Duodenal mucosa (tissue), 2 donors: Measurements from ENCODE around the gene EIF5A2.

ENCODE experiments used
- H3K27ac ChIP-seq: one replicate; pipeline ENCODE4 v1.7.0; 2013; ENCODE audit warnings: low read depth, low read length
- H3K27me3 ChIP-seq, 2 donors: one replicate each; pipeline ENCODE4 v1.7.0; 2013; ENCODE audit warnings: low read length in 2 of 2, control low read depth in 1 of 2; ENCODE audit not compliant: insufficient read depth in 2 of 2, control insufficient read depth in 1 of 2
- H3K36me3 ChIP-seq, 2 donors: one replicate each; pipeline ENCODE4 v1.7.0; 2013; ENCODE audit warnings: low read length in 2 of 2, control low read depth in 1 of 2; ENCODE audit not compliant: insufficient read depth in 2 of 2, control insufficient read depth in 1 of 2
- H3K4me1 ChIP-seq, 2 donors: one replicate each; pipeline ENCODE4 v1.7.0; 2013; ENCODE audit warnings: low read length in 2 of 2, control low read depth in 1 of 2; ENCODE audit not compliant: insufficient read depth in 2 of 2, control insufficient read depth in 1 of 2
- H3K4me3 ChIP-seq, 2 donors: one replicate each; pipeline ENCODE4 v1.7.0; 2013; ENCODE audit warnings: low read length in 2 of 2, low read depth in 1 of 2
- H3K9ac ChIP-seq, 2 donors: one replicate each; pipeline ENCODE4 v1.7.0; 2013; ENCODE audit warnings: low read length in 2 of 2, low read depth in 1 of 2
- H3K9me3 ChIP-seq, 2 donors: one replicate each; pipeline ENCODE4 v1.7.0; 2013; ENCODE audit warnings: low read length in 2 of 2, control low read depth in 1 of 2; ENCODE audit not compliant: control insufficient read depth in 1 of 2

Gene EIF5A2

DNA sequence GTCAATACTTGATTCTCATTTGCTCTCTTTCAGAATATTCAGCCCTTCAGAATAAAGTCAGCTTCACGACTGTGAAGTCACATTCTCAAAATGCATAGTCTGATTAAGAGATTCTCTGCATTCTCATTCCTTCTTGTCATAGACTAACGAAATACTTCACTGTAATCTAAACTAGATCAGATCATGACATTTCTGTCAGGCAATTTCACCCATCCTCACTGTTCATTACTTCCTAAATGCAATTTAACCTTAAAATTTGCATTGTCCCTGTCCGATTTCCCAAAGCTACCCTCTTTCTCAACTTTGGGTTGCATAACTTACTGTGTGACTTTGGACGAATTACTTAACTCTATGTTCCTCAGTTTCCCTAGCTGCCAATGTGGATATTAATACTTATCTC, 44.6 kb downstream of the EIF5A2 start:
- no peak overlapping the region for H3K4me3 ChIP-seq
- H3K27me3 ChIP-seq, result no peaks in the 10 kb centered on the region
- H3K27ac ChIP-seq, result no peak overlapping the region
- H3K9ac ChIP-seq, result no peak overlapping the region
- no peaks in the 10 kb centered on the region for H3K9me3 ChIP-seq
- H3K36me3 ChIP-seq, result peaks cover 25 to 26% of the 10 kb centered on the region in 2 donors
- H3K4me1 ChIP-seq, result peaks cover 10 to 19% of the 10 kb centered on the region in 2 donors

DNA sequence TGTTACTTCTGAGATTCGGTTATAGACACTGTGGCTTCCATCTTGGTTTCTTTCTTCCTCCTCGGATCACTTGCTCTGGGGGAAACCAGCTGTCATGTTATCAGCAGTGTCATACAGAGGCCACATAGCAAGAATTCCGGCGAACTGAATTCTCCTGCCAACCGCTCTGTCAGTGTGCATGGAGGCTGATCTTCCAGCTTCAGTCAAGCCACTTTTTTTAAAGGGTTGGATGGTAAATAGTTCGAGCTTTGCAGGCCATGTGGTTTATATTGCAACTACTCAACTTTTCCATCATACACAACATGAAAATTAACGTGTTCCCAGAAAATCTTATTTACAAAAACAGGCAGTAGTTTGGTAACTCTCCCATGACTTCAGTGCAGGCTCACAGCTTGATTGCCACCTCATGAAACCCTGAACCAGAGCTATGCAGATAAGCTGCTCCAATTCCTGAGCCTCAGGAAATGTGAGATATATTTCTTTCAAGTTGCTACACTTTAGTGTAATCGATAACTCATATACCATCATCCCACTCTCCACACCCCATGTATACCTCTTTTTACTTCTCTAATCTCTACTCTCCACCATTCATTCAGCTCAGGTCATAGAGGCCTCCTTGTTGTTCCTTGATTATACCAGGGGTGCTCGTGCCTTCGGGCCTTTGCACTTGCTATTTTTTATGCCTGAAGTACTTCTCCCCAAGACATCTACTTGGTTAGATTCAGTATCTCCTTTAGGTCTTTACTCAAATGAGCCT, 45.6 kb downstream of the EIF5A2 start:
- H3K27me3 ChIP-seq, result no peaks in the 10 kb centered on the region
- no peak overlapping the region for H3K27ac ChIP-seq
- no peak overlapping the region for H3K4me3 ChIP-seq

DNA sequence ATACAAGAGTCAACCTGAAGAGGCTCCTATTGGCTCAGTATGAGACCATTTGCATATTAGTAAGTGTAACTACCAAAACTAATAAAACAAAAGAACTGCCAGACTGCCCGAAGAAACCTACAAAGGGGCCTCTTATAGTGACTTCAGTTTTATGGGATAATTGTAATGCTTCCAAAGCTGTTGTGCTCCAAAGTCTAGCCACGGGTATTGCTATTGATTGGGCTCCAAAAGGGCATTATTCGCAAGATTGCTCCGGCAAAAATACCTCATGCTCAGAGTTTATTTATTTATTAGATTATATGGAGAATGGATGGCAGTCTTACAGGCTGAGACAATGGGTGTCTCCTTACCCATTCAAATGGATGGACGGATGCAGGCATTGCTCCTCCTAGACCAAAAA, 49.8 kb downstream of the EIF5A2 start:
- Histone ChIP-seq H3K4me3 (no peak overlapping the region), H3K27me3 (no peaks in the 10 kb centered on the region), H3K4me1 (peaks cover 7% of the 10 kb centered on the region in 2 donors), H3K27ac (no peak overlapping the region), H3K9me3 (no peaks in the 10 kb centered on the region), H3K36me3 (no peaks in the 10 kb centered on the region), H3K9ac (no peak overlapping the region)

More for the DNA sequence above, 45.6 kb downstream of the EIF5A2 start:
- H3K9me3 ChIP-seq, result no peaks in the 10 kb centered on the region
- H3K4me1 ChIP-seq, result peaks cover 13 to 15% of the 10 kb centered on the region in 2 donors
- H3K9ac ChIP-seq, result no peak overlapping the region
- peaks cover 23 to 26% of the 10 kb centered on the region in 2 donors for H3K36me3 ChIP-seq

DNA sequence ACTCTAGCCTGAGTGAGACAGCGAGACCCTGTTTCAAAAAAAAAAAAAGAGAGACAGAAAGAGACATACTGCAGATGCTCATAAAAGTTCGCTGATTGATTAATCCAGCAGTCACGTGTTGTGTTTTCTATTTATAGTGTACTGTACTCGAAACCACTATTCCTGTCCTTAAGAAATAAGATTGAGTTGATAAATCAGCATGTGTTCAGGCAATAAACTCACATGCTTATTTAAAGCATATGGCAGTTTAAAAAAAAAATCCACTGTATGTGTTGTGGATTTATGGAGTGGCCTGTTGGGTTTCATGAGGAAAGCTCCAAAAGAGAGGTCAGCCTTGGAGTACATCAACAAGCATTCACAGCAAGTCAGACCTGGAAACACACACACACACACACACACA, 56.1 kb downstream of the EIF5A2 start:
- no peak overlapping the region for H3K9ac ChIP-seq
- no peaks in the 10 kb centered on the region for H3K4me1 ChIP-seq
- no peaks in the 10 kb centered on the region for H3K9me3 ChIP-seq
- H3K36me3 ChIP-seq, result no peaks in the 10 kb centered on the region
- H3K27ac ChIP-seq, result no peak overlapping the region
- H3K27me3 ChIP-seq, result no peaks in the 10 kb centered on the region
- no peak overlapping the region for H3K4me3 ChIP-seq

DNA sequence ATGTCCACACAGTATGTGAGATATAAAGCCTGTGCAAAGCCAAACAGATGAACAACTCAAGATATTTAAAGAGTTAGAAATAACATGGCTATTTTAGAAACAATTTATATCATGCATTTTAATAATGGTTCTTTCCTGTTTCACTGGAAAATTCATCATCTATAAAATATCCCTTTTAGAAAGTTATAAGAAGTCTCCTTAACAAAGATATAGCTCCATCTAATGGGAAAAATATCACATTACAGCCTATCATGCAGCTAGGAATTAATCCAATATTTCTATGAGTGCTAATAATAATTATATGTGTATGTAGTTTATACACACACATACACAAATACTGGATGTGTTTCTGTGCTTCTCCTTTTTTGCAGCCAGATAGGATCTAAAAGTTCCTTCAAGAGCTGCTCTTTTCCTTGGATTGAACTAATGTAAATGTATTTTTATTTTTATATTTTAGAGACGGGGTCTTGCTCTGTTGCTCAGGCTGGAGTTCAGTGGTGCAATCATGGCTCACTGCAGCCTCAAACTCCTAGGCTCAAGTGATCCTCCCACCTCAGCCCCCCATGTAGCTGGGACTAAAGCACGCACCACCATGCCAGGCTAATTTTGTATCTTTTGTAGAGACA, 60.0 kb downstream of the EIF5A2 start:
- Histone ChIP-seq H3K4me3 (no peak overlapping the region), H3K27ac (no peak overlapping the region), H3K9me3 (no peaks in the 10 kb centered on the region), H3K4me1 (no peaks in the 10 kb centered on the region), H3K9ac (no peak overlapping the region), H3K27me3 (no peaks in the 10 kb centered on the region), H3K36me3 (no peaks in the 10 kb centered on the region)

DNA sequence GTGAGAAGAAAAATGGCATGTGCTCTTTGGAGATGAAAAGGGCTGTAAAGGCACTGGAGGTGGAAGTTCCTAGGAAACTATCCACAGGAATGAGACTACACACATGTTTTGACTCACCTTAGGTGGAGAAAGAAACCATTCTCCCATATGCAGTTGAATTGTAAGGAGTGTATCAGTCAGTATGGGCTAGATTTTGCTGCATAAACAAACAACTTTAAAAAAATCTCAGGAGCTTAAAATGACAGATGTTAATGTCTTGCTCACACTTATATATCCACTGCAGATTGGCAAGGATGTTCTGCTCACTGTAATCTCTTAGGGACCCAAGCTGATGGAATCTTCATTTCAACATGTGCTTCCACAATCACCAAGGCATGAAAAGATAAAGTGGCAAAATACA, 64.1 kb downstream of the EIF5A2 start:
- H3K9me3 ChIP-seq, result no peaks in the 10 kb centered on the region
- no peak overlapping the region for H3K4me3 ChIP-seq
- H3K9ac ChIP-seq, result no peak overlapping the region
- H3K27me3 ChIP-seq, result no peaks in the 10 kb centered on the region
- H3K4me1 ChIP-seq, result no peaks in the 10 kb centered on the region
- no peaks in the 10 kb centered on the region for H3K36me3 ChIP-seq
- H3K27ac ChIP-seq, result no peak overlapping the region

DNA sequence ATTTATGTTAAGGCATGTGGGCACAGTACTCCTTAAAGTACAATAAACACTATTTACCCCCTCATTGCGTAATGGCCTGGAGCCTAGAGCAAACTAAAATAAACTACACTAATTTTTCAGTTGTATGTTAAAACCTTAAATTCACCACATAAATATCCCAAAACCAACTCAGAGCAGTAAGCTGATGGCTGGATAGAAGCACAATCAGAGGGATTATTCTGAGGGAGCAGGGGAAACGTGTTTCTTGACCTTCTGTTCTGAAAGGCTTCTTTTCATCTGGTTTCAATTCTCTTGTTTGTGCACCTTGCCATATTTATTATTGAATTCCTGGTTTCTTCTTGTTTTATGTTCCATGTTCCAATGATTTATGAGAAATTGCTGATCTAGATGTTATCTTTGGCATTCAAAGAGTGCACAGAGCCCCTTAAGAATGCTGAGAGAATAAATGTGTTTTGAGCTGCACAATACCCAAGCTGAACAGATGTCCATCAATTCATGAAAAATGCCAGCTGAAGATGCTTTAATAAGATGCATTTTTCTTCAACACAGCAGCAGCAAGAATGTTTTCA, 68.1 kb downstream of the EIF5A2 start:
- Histone ChIP-seq H3K9ac (no peak overlapping the region), H3K27me3 (peaks cover 0 to under 1% of the 10 kb centered on the region in 2 donors), H3K4me1 (no peaks in the 10 kb centered on the region), H3K36me3 (no peaks in the 10 kb centered on the region), H3K27ac (no peak overlapping the region), H3K4me3 (no peak overlapping the region), H3K9me3 (no peaks in the 10 kb centered on the region)

DNA sequence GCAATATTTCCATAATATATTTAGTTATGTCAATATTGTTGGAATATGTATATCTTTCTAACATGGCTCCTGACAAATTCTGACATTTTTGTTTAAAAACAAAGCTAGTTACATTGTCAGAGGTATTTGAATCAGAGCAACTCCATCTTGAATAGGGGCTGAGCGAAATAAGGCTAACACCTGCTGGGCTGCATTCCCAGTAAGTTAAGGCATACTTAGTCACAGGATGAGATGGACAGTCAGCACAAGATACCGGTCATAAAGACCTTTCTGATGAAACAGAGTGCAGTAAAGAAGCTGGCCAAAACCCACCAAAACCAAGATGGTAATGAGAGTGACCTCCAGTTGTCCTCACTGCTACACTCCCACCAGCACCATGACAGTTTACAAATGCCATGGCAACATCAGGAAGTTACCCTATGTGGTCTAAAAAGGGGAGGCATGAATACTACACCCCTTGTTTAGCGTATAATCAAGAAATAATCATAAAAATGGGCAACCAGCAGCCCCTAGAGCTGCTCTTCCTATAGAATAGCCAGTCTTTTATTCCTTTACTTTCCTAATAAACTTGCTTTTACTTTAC, 68.8 kb downstream of the EIF5A2 start:
- H3K9ac ChIP-seq, result no peak overlapping the region
- no peak overlapping the region for H3K4me3 ChIP-seq
- no peaks in the 10 kb centered on the region for H3K9me3 ChIP-seq
- no peak overlapping the region for H3K27ac ChIP-seq
- no peaks in the 10 kb centered on the region for H3K36me3 ChIP-seq
- peaks cover 3 to 4% of the 10 kb centered on the region in 2 donors for H3K27me3 ChIP-seq
- H3K4me1 ChIP-seq, result no peaks in the 10 kb centered on the region
